Endothelial cell of umbilical vein (primary cell): Measurements from ENCODE around the gene CGB2. TPM values are rescaled to one million over a fixed set of nuclear protein-coding genes. Genes with fewer than 3 reads are reported as not detected.
"Not testable (repeated sequence)": the region's sequence is repeated elsewhere in the genome, so short reads cannot be mapped to it uniquely, and the experiment has no call there.

Source experiments
- BruUV-seq: library from RNA; stranded (reverse); fragments of 400-500 nt; replicated peaks from 2 replicates; lab custom pipeline; 2021; lab: Mats Ljungman, UMichigan
- CTCF ChIA-PET: fragments of 300-600, 350-600 bp; sonication (Branson Sonifier 250); formaldehyde crosslinking; loops from one replicate; lab custom pipeline; 2021; ENCODE audit warnings: antibody characterized with exemption, inconsistent platforms; lab: Charles Lee
- POLR2A ChIA-PET: fragments of 300-600, 350-600 bp; sonication (Branson Sonifier 250); formaldehyde crosslinking; loops from one replicate; lab custom pipeline; 2021; ENCODE audit warnings: antibody characterized with exemption, inconsistent platforms; lab: Charles Lee
- DNase-seq: peaks from one replicate; pipeline ENCODE4 v3.0.0-alpha.2; 2011; ENCODE audit warnings: low read depth, low spot score
- FAIRE-seq: peaks from 2 replicates; lab custom pipeline; 2011; peaks lifted over from hg19 to GRCh38; lab: Jason Lieb, UNC
- H2AFZ ChIP-seq: 2 replicates; pipeline ENCODE4 v1.6.0; 2012; ENCODE audit warnings: low read depth, low read length, control low read depth, inconsistent platforms
- H3K27ac ChIP-seq: 2 replicates; pipeline ENCODE4 v1.5.1; 2011; ENCODE audit warnings: low read depth, mild to moderate bottlenecking, control low read depth, low read length, moderate library complexity; ENCODE audit not compliant: insufficient read depth
- H3K27me3 ChIP-seq, 2 experiments: 2 replicates each; pipeline versions ENCODE4 v1.6.0 to v1.6.1; 2011; ENCODE audit warnings: low read length in 2 of 2, mixed read lengths in 1 of 2; ENCODE audit not compliant: control insufficient read depth in 2 of 2, insufficient read depth in 2 of 2
- H3K36me3 ChIP-seq, 2 experiments: 2 replicates in 1 of 2; 3 replicates in 1 of 2; pipeline ENCODE4 v1.5.1; 2011; ENCODE audit warnings: low read length in 2 of 2, mild to moderate bottlenecking in 1 of 2, moderate library complexity in 1 of 2; ENCODE audit not compliant: control insufficient read depth in 2 of 2, insufficient read depth in 2 of 2; ENCODE audit errors: extremely low read depth in 1 of 2
- H3K4me1 ChIP-seq: 3 replicates; pipeline ENCODE4 v1.5.1; 2011; ENCODE audit warnings: mild to moderate bottlenecking, low read length; ENCODE audit not compliant: control insufficient read depth, insufficient read depth; ENCODE audit errors: extremely low read depth
- H3K4me2 ChIP-seq: 2 replicates; pipeline ENCODE4 v1.6.1; 2011; ENCODE audit warnings: low read length, control low read depth, mixed read lengths; ENCODE audit not compliant: insufficient read depth
- H3K4me3 ChIP-seq, 3 experiments: fragments of 200-600 bp in 1 of 3; sonication (generic), shearing (Covaris generic) in 1 of 3; replicated peaks in 1 of 3; 2 replicates each; pipeline ENCODE4 v1.5.1; 2011 to 2016; ENCODE audit warnings: control low read depth in 3 of 3, low read length in 3 of 3, mild to moderate bottlenecking in 2 of 3, inconsistent platforms in 1 of 3, low read depth in 1 of 3, moderate library complexity in 1 of 3; ENCODE audit not compliant: insufficient read depth in 1 of 3
- H3K79me2 ChIP-seq: 2 replicates; pipeline ENCODE4 v1.6.0; 2012; ENCODE audit warnings: low read length, inconsistent platforms; ENCODE audit not compliant: control insufficient read depth, insufficient read depth
- H3K9ac ChIP-seq: replicated peaks from 2 replicates; pipeline ENCODE3; 2011; ENCODE audit warnings: low read length, control low read depth; ENCODE audit not compliant: insufficient read depth; ENCODE audit errors: extremely low read depth
- H3K9me1 ChIP-seq: replicated peaks from 3 replicates; pipeline ENCODE4 v1.6.0; 2011; ENCODE audit warnings: mild to moderate bottlenecking, low read length; ENCODE audit not compliant: control insufficient read depth, insufficient read depth; ENCODE audit errors: extremely low read depth
- H3K9me3 ChIP-seq: replicated peaks from 2 replicates; pipeline ENCODE4 v1.5.1; 2012; ENCODE audit warnings: low read length, inconsistent platforms; ENCODE audit not compliant: control insufficient read depth, insufficient read depth
- H4K20me1 ChIP-seq: replicated peaks from 2 replicates; pipeline ENCODE3; 2011; ENCODE audit warnings: mild to moderate bottlenecking, low read length; ENCODE audit not compliant: control insufficient read depth, insufficient read depth; ENCODE audit errors: extremely low read depth
- EZH2 ChIP-seq: IDR thresholded peaks from 2 replicates; pipeline ENCODE4 v1.6.1; 2012; ENCODE audit warnings: borderline replicate concordance, low read depth, mild to moderate bottlenecking, moderate library complexity, low read length, inconsistent platforms; ENCODE audit not compliant: severe bottlenecking
- POLR2A ChIP-seq: IDR thresholded peaks from 2 replicates; pipeline ENCODE4 v1.6.1; 2012; ENCODE audit warnings: low read depth, mild to moderate bottlenecking, control low read depth, low read length
- POLR2AphosphoS5 ChIP-seq: IDR thresholded peaks from 2 replicates; pipeline ENCODE4 v1.6.1; 2012; ENCODE audit warnings: low read depth, mild to moderate bottlenecking, control low read depth, low read length, moderate library complexity; ENCODE audit not compliant: insufficient read depth
- dilution Hi-C: fragments of 300-500 bp; cut with MboI; formaldehyde crosslinking; loops from one replicate; pipeline ENCODE4 v1.15.0; 2019; ENCODE audit warnings: low sequenced_read_pairs; ENCODE audit not compliant: extremely low pct_ligation_motif_present
- intact Hi-C: fragments of 100-400 bp; cut with micrococcal nuclease; formaldehyde crosslinking; loops from one replicate; pipeline ENCODE4 v1.10.0; 2022
- polyA plus RNA-seq, 4 experiments: library from polyadenylated mRNA; depleted of rRNA in 3 of 4; stranded (reverse) in 3 of 4; unstranded in 1 of 4; fragments of >200 nt; gene quantifications; 2 replicates each; pipeline versions ENCODE4 v1.2.1 to v1.2.3, GENCODE V29; 2011 to 2012; ENCODE audit warnings: missing spikeins in 1 of 4
- total RNA-seq: library from RNA; stranded (reverse); gene quantifications from 2 replicates; pipeline ENCODE4 v1.2.3, GENCODE V29; 2021
- TF ChIP-seq, protein P1 (sequence below), 2 donors: IDR thresholded peaks; 1 replicate in 1 of 2; 2 replicates in 1 of 2; pipeline ENCODE4 v1.5.1; 2011; ENCODE audit warnings: low read length in 2 of 2, mild to moderate bottlenecking in 2 of 2, moderate library complexity in 2 of 2, control low read depth in 1 of 2, inconsistent platforms in 1 of 2, low read depth in 1 of 2; ENCODE audit not compliant: insufficient read depth in 1 of 2; ENCODE audit errors: extremely low read depth in 1 of 2

Gene CGB2
- total and polyA plus RNA-seq, 2 donors (not counting 3 experiments of a cell fraction or from before 2014, with no cell fraction given) = not detected

DNA sequence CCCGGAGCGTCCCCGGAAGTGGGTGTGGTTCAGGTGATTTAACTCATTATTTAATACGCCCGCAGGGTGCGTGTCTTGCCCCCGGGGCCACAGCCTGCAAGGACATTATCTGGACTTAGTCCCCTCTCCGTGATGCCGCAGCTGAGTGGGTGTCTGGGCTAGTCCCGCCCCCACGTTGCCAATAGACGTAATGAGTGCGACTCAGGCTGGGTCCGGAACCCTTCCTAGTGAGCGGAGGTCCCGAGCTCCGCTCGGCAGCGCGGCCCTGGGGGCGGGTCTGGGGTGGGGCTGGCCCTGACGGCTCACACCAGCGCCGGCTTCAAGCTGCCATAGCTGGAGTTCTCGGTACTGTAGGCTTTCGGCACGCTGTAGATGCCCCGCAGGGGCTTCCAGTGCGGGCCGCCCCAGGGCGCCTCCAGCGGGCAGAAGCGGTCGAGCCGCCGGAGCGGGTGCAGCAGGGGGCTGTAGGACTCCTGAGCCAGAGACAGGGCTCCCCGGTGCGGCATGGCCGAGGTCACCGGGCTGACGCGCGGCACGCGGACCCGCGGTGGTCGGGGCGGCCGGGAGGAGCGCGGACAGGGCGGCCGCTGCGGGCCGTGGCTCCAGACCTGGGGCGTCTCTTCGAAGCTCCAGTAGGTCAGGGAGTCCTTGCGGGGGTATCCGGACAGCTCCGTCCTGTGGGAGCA, 13.9 kb upstream of the CGB2 start:
- Histone ChIP-seq H3K9me3 (no peaks in the 10 kb centered on the region), H3K79me2 (no peaks in the 10 kb centered on the region), H3K4me2 (peak overlapping the region; percentile 52), H3K9ac (no peak overlapping the region), H3K9me1 (no peaks in the 10 kb centered on the region), H3K36me3 (peaks cover 0 to 17% of the 10 kb centered on the region in 2 experiments), H3K27me3 (peaks cover 0 to 5% of the 10 kb centered on the region in 2 experiments), H4K20me1 (no peaks in the 10 kb centered on the region), H2AFZ (peak overlapping the region; percentile 34), H3K27ac (no peak overlapping the region), H3K4me3 (peak overlapping the region; percentile 25 to 40 (median 26)), H3K4me1 (peaks cover 10% of the 10 kb centered on the region)
- ChIA-PET POLR2A (no interaction called here), CTCF (interaction anchor here (0.7 to 5.4 kb wide), 8 partner anchors 9 to 56 kb away, joined by 3 to 37 read pairs (median 5); partner anchors contain the start of genes GYS1 and RUVBL2)
- dilution Hi-C loops = no loop called here
- peak; percentile 70 for DNase-seq
- peak; percentile 70 for FAIRE-seq
- intact Hi-C loops = no loop called here
- no peak for TF ChIP-seq EZH2
- peak; percentile 65 for TF ChIP-seq POLR2AphosphoS5
- peak; percentile 45 for TF ChIP-seq POLR2A
- TF ChIP-seq, protein P1, sequence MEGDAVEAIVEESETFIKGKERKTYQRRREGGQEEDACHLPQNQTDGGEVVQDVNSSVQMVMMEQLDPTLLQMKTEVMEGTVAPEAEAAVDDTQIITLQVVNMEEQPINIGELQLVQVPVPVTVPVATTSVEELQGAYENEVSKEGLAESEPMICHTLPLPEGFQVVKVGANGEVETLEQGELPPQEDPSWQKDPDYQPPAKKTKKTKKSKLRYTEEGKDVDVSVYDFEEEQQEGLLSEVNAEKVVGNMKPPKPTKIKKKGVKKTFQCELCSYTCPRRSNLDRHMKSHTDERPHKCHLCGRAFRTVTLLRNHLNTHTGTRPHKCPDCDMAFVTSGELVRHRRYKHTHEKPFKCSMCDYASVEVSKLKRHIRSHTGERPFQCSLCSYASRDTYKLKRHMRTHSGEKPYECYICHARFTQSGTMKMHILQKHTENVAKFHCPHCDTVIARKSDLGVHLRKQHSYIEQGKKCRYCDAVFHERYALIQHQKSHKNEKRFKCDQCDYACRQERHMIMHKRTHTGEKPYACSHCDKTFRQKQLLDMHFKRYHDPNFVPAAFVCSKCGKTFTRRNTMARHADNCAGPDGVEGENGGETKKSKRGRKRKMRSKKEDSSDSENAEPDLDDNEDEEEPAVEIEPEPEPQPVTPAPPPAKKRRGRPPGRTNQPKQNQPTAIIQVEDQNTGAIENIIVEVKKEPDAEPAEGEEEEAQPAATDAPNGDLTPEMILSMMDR (IDR thresholded peaks at IDR 0.05; ENCODE audit: extremely low read depth in 1 of 2, insufficient read depth in 1 of 2, low read depth in 1 of 2, low read length in 2 of 2) = peak; percentile 48 to 75
- BruUV-seq = no TSS peak

DNA sequence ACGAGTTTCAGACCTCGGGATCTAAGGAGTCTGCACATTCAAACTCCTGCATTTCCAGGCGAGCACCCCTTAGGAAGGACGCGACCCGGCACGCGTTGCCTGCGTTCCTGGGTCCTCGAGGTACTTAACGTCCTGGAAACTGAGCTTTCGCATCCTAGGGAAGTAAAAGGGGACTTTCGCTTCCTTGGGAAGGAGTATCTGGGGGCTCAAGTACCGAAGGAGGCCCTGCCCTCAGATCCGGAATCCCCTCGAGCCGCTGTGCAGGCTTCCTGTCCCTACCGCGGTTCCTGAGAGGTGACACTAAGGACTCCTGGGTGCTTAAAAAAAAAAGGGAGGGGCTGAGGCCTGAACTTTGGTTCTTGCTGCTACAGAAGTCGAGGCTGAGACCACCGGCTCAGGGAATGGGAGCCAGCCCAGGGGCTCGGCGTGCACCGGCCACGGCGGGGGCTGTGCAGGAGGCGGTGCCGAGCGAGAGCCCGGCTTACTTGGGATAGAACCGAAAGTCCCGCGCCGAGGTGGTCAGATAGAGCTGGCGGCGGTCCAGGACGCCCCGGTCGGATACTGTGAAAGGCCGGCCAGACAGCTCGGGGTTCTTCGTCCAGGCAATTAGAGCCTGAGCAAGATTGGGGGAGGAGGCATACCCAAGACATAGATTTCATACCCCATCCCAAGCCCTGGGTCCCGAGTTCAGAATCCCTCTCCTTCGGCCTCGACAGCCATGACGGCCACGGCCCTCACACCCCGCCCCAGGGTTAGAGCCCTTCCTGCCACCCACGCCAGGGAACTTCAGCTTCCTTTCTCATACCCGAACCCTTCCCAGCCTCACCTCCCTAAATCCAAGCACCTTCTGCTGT, 13.1 kb upstream of the CGB2 start:
- Histone ChIP-seq H3K36me3 (peaks cover 0 to 17% of the 10 kb centered on the region in 2 experiments), H3K4me3 (peak overlapping the region; percentile 16 to 25 (median 20)), H3K4me2 (peak overlapping the region; percentile 62), H2AFZ (peak overlapping the region; percentile 80), H3K4me1 (peaks cover 10% of the 10 kb centered on the region)
- POLR2A ChIA-PET, H3K9me1 ChIP-seq, H3K9me3 ChIP-seq, H4K20me1 ChIP-seq, BruUV-seq, H3K9ac ChIP-seq, H3K79me2 ChIP-seq, intact Hi-C loops, dilution Hi-C loops, H3K27ac ChIP-seq, H3K27me3 ChIP-seq: not testable (repeated sequence)
- DNase-seq (peak; percentile 24), FAIRE-seq (peak; percentile 77)
- CTCF ChIA-PET = interaction anchor here (0.8 to 5.4 kb wide), 11 partner anchors 13 to 207 kb away, joined by 3 to 37 read pairs (median 4); partner anchors contain the start of genes CGB2, GYS1 and RUVBL2
